CD4-positive, alpha-beta memory T cell (primary cell): ENCODE data around the gene FMN2. TPM values are rescaled to one million over a fixed set of nuclear protein-coding genes. Genes with fewer than 3 reads are reported as not detected.

Experiments
- CTCF ChIA-PET: fragments of 350-600 bp; sonication (Branson Sonifier 250); formaldehyde crosslinking; loops from one replicate; lab custom pipeline; 2021; ENCODE audit warnings: inconsistent platforms; ENCODE audit not compliant: partially characterized antibody; lab: Charles Lee
- POLR2A ChIA-PET: fragments of 350-600 bp; sonication (Branson Sonifier 250); formaldehyde crosslinking; loops from one replicate; lab custom pipeline; 2021; ENCODE audit not compliant: partially characterized antibody; lab: Charles Lee
- DNase-seq, 5 donors: peaks; one replicate each; pipeline versions ENCODE4 v3.0.0 to v3.0.0-alpha.2; 2020 to 2022; ENCODE audit warnings: mixed read lengths in 1 of 5
- H3K27ac ChIP-seq: one replicate; pipeline ENCODE4 v1.7.0; 2013; ENCODE audit warnings: low read depth, low read length
- H3K27me3 ChIP-seq: 2 replicates; pipeline ENCODE4 v1.7.0; 2013; ENCODE audit warnings: mild to moderate bottlenecking, low read length, moderate library complexity; ENCODE audit not compliant: insufficient read depth
- H3K36me3 ChIP-seq: 2 replicates; pipeline ENCODE4 v1.7.0; 2013; ENCODE audit warnings: mild to moderate bottlenecking, low read length, moderate library complexity; ENCODE audit not compliant: insufficient read depth
- H3K4me1 ChIP-seq: 2 replicates; pipeline ENCODE4 v1.7.0; 2013; ENCODE audit warnings: mild to moderate bottlenecking, low read length, moderate library complexity; ENCODE audit not compliant: insufficient read depth
- H3K4me3 ChIP-seq, 2 donors: one replicate each; pipeline ENCODE4 v1.7.0; 2013; ENCODE audit warnings: low read length in 2 of 2, mild to moderate bottlenecking in 1 of 2
- H3K9me3 ChIP-seq, 2 donors: one replicate each; pipeline ENCODE4 v1.7.0; 2013; ENCODE audit warnings: low read length in 2 of 2, control low read depth in 1 of 2; ENCODE audit not compliant: control insufficient read depth in 1 of 2
- H3K27ac Mint-ChIP-seq, 7 donors: one replicate each; pipeline ENCODE4 v1.8.0; 2020 to 2021; ENCODE audit warnings: mixed read lengths in 7 of 7, mild to moderate bottlenecking in 6 of 7, inconsistent platforms in 3 of 7, moderate library complexity in 3 of 7
- H3K27me3 Mint-ChIP-seq, 2 donors: one replicate each; pipeline ENCODE4 v1.8.0; 2020 to 2021; ENCODE audit warnings: mixed read lengths in 2 of 2
- H3K36me3 Mint-ChIP-seq, 2 donors: one replicate each; pipeline ENCODE4 v1.8.0; 2020 to 2021; ENCODE audit warnings: mixed read lengths in 2 of 2, inconsistent platforms in 1 of 2, mild to moderate bottlenecking in 1 of 2
- H3K4me1 Mint-ChIP-seq, 4 donors: one replicate each; pipeline ENCODE4 v1.8.0; 2020 to 2021; ENCODE audit warnings: mixed read lengths in 4 of 4, mild to moderate bottlenecking in 1 of 4
- H3K4me3 Mint-ChIP-seq, 8 donors: one replicate each; pipeline ENCODE4 v1.8.0; 2020 to 2021; ENCODE audit warnings: mixed read lengths in 8 of 8, mild to moderate bottlenecking in 7 of 8, moderate library complexity in 6 of 8, inconsistent platforms in 3 of 8
- H3K9me3 Mint-ChIP-seq, 8 donors: one replicate each; pipeline ENCODE4 v1.8.0; 2020 to 2021; ENCODE audit warnings: mixed read lengths in 8 of 8, mild to moderate bottlenecking in 5 of 8, inconsistent platforms in 3 of 8, moderate library complexity in 1 of 8
- intact Hi-C: fragments of 100-400 bp; cut with micrococcal nuclease; formaldehyde crosslinking; loops from one replicate; pipeline ENCODE4 v1.15.1; 2023
- polyA plus RNA-seq, 2 donors: library from polyadenylated mRNA; unstranded; fragments of 300-500 nt; fragmentation: Illumina TruSeq; gene quantifications; one replicate each; pipeline ENCODE4 v1.2.3, GENCODE V29; 2021
- total RNA-seq, 2 experiments: library from RNA; stranded (reverse); gene quantifications; one replicate each; pipeline ENCODE4 v1.2.3, GENCODE V29; 2021

Gene FMN2
- total and polyA plus RNA-seq, 4 experiments from 2014 or later, result not detected

GRCh38 chr1:240090014-240090413 lies 1.7 kb upstream of the FMN2 start:
- no peak overlapping the region for H3K4me3 Mint-ChIP-seq
- peaks cover 3 to 4% (median 4%) of the 10 kb centered on the region in 4 donors for H3K4me1 Mint-ChIP-seq
- ChIA-PET POLR2A (no interaction called here), CTCF (no interaction called here)
- no peaks in the 10 kb centered on the region for H3K27me3 ChIP-seq
- peaks cover 0 to 7% (median 2%) of the 10 kb centered on the region in 8 donors for H3K9me3 Mint-ChIP-seq
- no peaks in the 10 kb centered on the region for H3K36me3 ChIP-seq
- no peak for DNase-seq
- H3K4me1 ChIP-seq, result no peaks in the 10 kb centered on the region
- no peak overlapping the region for H3K27ac ChIP-seq
- H3K9me3 ChIP-seq, result no peaks in the 10 kb centered on the region
- no peaks in the 10 kb centered on the region for H3K36me3 Mint-ChIP-seq
- no peak overlapping the region for H3K27ac Mint-ChIP-seq
- no peak overlapping the region for H3K4me3 ChIP-seq
- peaks cover 18 to 26% of the 10 kb centered on the region in 2 donors for H3K27me3 Mint-ChIP-seq
- intact Hi-C loops, result no loop called here

GRCh38 chr1:240090957-240091600 lies 604 bp upstream of the FMN2 start:
- CTCF ChIA-PET, result no interaction called here
- POLR2A ChIA-PET, result no interaction called here
- H3K27ac Mint-ChIP-seq, result no peak overlapping the region
- no peak overlapping the region for H3K27ac ChIP-seq
- no peaks in the 10 kb centered on the region for H3K9me3 ChIP-seq
- no peaks in the 10 kb centered on the region for H3K4me1 ChIP-seq
- H3K36me3 ChIP-seq, result no peaks in the 10 kb centered on the region
- peaks cover 19 to 26% of the 10 kb centered on the region in 2 donors for H3K27me3 Mint-ChIP-seq
- peaks cover 0 to 5% (median under 1%) of the 10 kb centered on the region in 8 donors for H3K9me3 Mint-ChIP-seq
- H3K4me1 Mint-ChIP-seq, result peaks cover 3 to 4% (median 4%) of the 10 kb centered on the region in 4 donors
- no peaks in the 10 kb centered on the region for H3K27me3 ChIP-seq
- intact Hi-C loops, result no loop called here
- no peaks in the 10 kb centered on the region for H3K36me3 Mint-ChIP-seq
- H3K4me3 ChIP-seq, result no peak overlapping the region
- DNase-seq, result no peak
- peak overlapping the region in 3 of 8 donors; percentile 10 to 39 (median 33) for H3K4me3 Mint-ChIP-seq

GRCh38 chr1:240092301-240093119 lies 827 bp downstream of the FMN2 start:
- H3K36me3 ChIP-seq, result no peaks in the 10 kb centered on the region
- no peak for DNase-seq
- no peaks in the 10 kb centered on the region for H3K27me3 ChIP-seq
- Mint-ChIP-seq H3K27me3 (peaks cover 18 to 28% of the 10 kb centered on the region in 2 donors), H3K27ac (no peak overlapping the region), H3K4me1 (peaks cover 3 to 4% (median 4%) of the 10 kb centered on the region in 4 donors), H3K36me3 (no peaks in the 10 kb centered on the region), H3K9me3 (peaks cover 0 to 5% (median under 1%) of the 10 kb centered on the region in 8 donors), H3K4me3 (no peak overlapping the region)
- H3K4me3 ChIP-seq, result no peak overlapping the region
- POLR2A ChIA-PET, result no interaction called here
- H3K4me1 ChIP-seq, result no peaks in the 10 kb centered on the region
- no peaks in the 10 kb centered on the region for H3K9me3 ChIP-seq
- no peak overlapping the region for H3K27ac ChIP-seq
- intact Hi-C loops, result no loop called here
- CTCF ChIA-PET, result no interaction called here

GRCh38 chr1:240093120-240093961 lies 1.7 kb downstream of the FMN2 start:
- peaks cover 14 to 24% of the 10 kb centered on the region in 2 donors for H3K27me3 Mint-ChIP-seq
- POLR2A ChIA-PET, result no interaction called here
- H3K36me3 ChIP-seq, result no peaks in the 10 kb centered on the region

DNA sequence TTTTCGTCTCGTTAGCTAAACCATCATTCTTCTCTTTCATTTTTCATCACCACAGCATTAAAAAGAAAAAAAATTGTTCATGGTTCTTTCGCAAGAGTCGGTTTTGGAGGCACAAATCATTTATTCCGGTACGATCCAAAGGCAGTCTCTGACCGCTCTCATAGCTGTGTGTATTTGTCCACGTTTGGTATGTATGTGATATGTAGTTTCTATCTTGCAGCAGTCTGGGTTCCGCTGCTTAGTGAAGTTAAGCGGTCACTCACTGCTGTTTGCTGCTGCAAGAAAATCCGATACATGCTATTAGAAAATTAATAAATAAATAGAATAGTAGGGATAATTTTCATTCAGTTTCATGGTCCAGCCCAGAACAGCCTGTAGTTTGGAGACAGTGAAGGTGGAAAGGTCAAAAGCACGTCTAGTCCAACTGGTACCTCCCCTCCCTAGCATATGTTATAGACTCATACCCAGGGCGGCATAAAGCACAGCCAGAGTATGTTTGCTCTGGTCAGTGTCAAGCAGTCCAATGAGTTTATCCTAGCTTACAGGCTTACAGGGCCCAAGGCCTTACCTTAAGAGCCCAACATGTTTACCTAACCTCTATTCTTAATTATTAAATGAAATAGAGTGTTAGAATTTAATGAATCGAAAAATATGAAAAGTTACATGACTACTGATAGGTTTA lies 2.5 kb downstream of the FMN2 start:
- no peaks in the 10 kb centered on the region for H3K4me1 ChIP-seq
- POLR2A ChIA-PET, result no interaction called here
- H3K27me3 Mint-ChIP-seq, result peaks cover 14 to 27% of the 10 kb centered on the region in 2 donors

More at GRCh38 chr1:240093120-240093961, 1.7 kb downstream of the FMN2 start:
- DNase-seq, result no peak
- Mint-ChIP-seq H3K4me3 (no peak overlapping the region), H3K4me1 (peaks cover 3 to 4% (median 4%) of the 10 kb centered on the region in 4 donors), H3K36me3 (no peaks in the 10 kb centered on the region), H3K27ac (no peak overlapping the region), H3K9me3 (peaks cover 0 to 4% (median under 1%) of the 10 kb centered on the region in 8 donors)
- no peaks in the 10 kb centered on the region for H3K27me3 ChIP-seq
- intact Hi-C loops, result no loop called here
- CTCF ChIA-PET, result no interaction called here
- H3K4me3 ChIP-seq, result no peak overlapping the region
- no peak overlapping the region for H3K27ac ChIP-seq
- no peaks in the 10 kb centered on the region for H3K9me3 ChIP-seq
- no peaks in the 10 kb centered on the region for H3K4me1 ChIP-seq

DNA sequence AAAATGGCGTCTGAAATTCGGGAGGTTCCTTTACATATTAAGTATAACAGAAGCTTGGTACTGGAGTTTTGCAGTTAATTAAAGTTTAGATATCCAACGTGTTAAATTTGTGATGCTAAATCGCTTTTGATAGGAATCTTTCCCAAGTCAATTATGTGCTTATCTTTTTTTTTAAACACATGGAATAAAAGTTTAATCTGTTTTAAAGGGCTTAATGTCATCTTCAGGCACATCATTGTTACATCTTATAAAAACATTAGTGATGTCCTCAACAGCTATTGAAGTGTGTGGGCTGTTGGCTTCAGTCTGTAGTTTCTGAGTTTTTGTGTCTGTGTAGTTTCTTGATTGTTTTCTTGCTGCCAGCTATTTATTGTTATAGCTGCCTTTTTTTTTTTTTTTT lies 5.3 kb downstream of the FMN2 start:
- peaks cover 0 to 4% (median 0%) of the 10 kb centered on the region in 8 donors for H3K9me3 Mint-ChIP-seq
- H3K27me3 Mint-ChIP-seq, result peaks cover 6 to 22% of the 10 kb centered on the region in 2 donors
- no peaks in the 10 kb centered on the region for H3K36me3 ChIP-seq
- no peak overlapping the region for H3K27ac ChIP-seq
- H3K4me3 ChIP-seq, result no peak overlapping the region
- POLR2A ChIA-PET, result no interaction called here
- no peaks in the 10 kb centered on the region for H3K36me3 Mint-ChIP-seq
- peaks cover 0 to 4% (median 2%) of the 10 kb centered on the region in 4 donors for H3K4me1 Mint-ChIP-seq
- H3K4me1 ChIP-seq, result no peaks in the 10 kb centered on the region
- H3K9me3 ChIP-seq, result no peaks in the 10 kb centered on the region
- no peaks in the 10 kb centered on the region for H3K27me3 ChIP-seq
- H3K27ac Mint-ChIP-seq, result no peak overlapping the region
- CTCF ChIA-PET, result interaction anchor here (0.6 kb wide), 1 partner anchor 30 kb away, joined by 3 read pairs; no protein-coding TSS in a partner anchor
- intact Hi-C loops, result no loop called here
- no peak overlapping the region for H3K4me3 Mint-ChIP-seq
- DNase-seq, result no peak

More for the DNA sequence above, 2.5 kb downstream of the FMN2 start:
- H3K36me3 Mint-ChIP-seq, result no peaks in the 10 kb centered on the region
- peak overlapping the region in 2 of 8 donors; percentile 29 to 31 for H3K4me3 Mint-ChIP-seq
- no peak overlapping the region for H3K4me3 ChIP-seq
- CTCF ChIA-PET, result no interaction called here
- H3K27ac Mint-ChIP-seq, result no peak overlapping the region
- peaks cover 3 to 4% (median 4%) of the 10 kb centered on the region in 4 donors for H3K4me1 Mint-ChIP-seq
- no peak overlapping the region for H3K27ac ChIP-seq
- no peaks in the 10 kb centered on the region for H3K9me3 ChIP-seq
- no peaks in the 10 kb centered on the region for H3K36me3 ChIP-seq
- no peak for DNase-seq
- peaks cover 0 to 4% (median under 1%) of the 10 kb centered on the region in 8 donors for H3K9me3 Mint-ChIP-seq
- intact Hi-C loops, result no loop called here
- H3K27me3 ChIP-seq, result no peaks in the 10 kb centered on the region
